Prostate gland (tissue), 2 donors: Measurements from ENCODE around the gene SSU72.

Experiments
- CTCF ChIP-seq, 4 experiments: fragments of 200-600 bp in 2 of 4; fragments of 450-650 bp in 2 of 4; sonication (generic) in 2 of 4; IDR thresholded peaks; 1 replicate in 3 of 4; 2 replicates in 1 of 4; pipeline ENCODE4 v1.5.1; 2016 to 2019; ENCODE audit warnings: antibody characterized with exemption in 4 of 4, mild to moderate bottlenecking in 2 of 4, moderate library complexity in 2 of 4
- POLR2A ChIP-seq: fragments of 450-650 bp; IDR thresholded peaks from one replicate; pipeline ENCODE4 v1.6.1; 2016; ENCODE audit warnings: antibody characterized with exemption, mild to moderate bottlenecking
- POLR2AphosphoS5 ChIP-seq: sonication (generic); formaldehyde crosslinking; IDR thresholded peaks from one replicate; pipeline ENCODE4 v1.6.1; 2017; ENCODE audit warnings: antibody characterized with exemption

GRCh38 chr1:1615256-1616044, 40.8 kb upstream of the SSU72 start, which contains the start of gene MIB2:
- TF ChIP-seq CTCF (IDR thresholded peaks at IDR 0.05) = peak in 2 of 4 experiments; percentile 4
- peak; percentile 96 for TF ChIP-seq POLR2AphosphoS5
- peak; percentile 52 for TF ChIP-seq POLR2A
